HFF-Myc (cell line): Measurements from ENCODE around the gene DNAJC6.

Experiments used
- DNase-seq: peaks from one replicate; pipeline ENCODE4 v3.0.0-alpha.2; 2011; ENCODE audit warnings: low read depth; ENCODE audit errors: extremely low read depth
- H3K4me3 ChIP-seq: replicated peaks from 2 replicates; pipeline ENCODE4 v1.5.1; 2011; ENCODE audit warnings: low read depth, mild to moderate bottlenecking, control low read depth, low read length
- CTCF ChIP-seq: IDR thresholded peaks from 2 replicates; pipeline ENCODE4 v1.5.1; 2012; ENCODE audit warnings: mild to moderate bottlenecking, low read depth, low read length, control low read depth; ENCODE audit errors: missing control alignments

Gene DNAJC6

GRCh38 chr1:65409314-65409713 lies 100.0 kb downstream of the DNAJC6 start:
- TF ChIP-seq CTCF = no peak
- DNase-seq = no peak
- no peak overlapping the region for H3K4me3 ChIP-seq

- TF ChIP-seq CTCF = no peak
- DNase-seq = no peak
- no peak overlapping the region for H3K4me3 ChIP-seq
Measured at GRCh38 chr1:65409816-65410326, 100.5 kb downstream of the DNAJC6 start.

GRCh38 chr1:65412256-65412983 lies 103.1 kb downstream of the DNAJC6 start:
- no peak for DNase-seq
- no peak for TF ChIP-seq CTCF
- no peak overlapping the region for H3K4me3 ChIP-seq

GRCh38 chr1:65412984-65413375 lies 103.6 kb downstream of the DNAJC6 start:
- H3K4me3 ChIP-seq = no peak overlapping the region
- no peak for DNase-seq
- TF ChIP-seq CTCF = no peak

- no peak for TF ChIP-seq CTCF
- H3K4me3 ChIP-seq = no peak overlapping the region
- DNase-seq = no peak
Measured at GRCh38 chr1:65414538-65414937, 105.2 kb downstream of the DNAJC6 start.

GRCh38 chr1:65416767-65417166 lies 107.4 kb downstream of the DNAJC6 start:
- H3K4me3 ChIP-seq = no peak overlapping the region
- TF ChIP-seq CTCF = no peak
- no peak for DNase-seq
